AG04450 (cell line): ENCODE measurements around the gene ZC3H10. TPM values are rescaled to one million over a fixed set of nuclear protein-coding genes. Genes with fewer than 3 reads are reported as not detected.

ENCODE experiments used
- CTCF ChIA-PET: fragments of 300-600, 350-600 bp; formaldehyde crosslinking; extraction: SDS; loops from one replicate; lab custom pipeline; 2022; ENCODE audit warnings: antibody characterized with exemption, inconsistent platforms; lab: Charles Lee
- POLR2A ChIA-PET: fragments of 350-600 bp; formaldehyde crosslinking; extraction: SDS; loops from one replicate; lab custom pipeline; 2021; ENCODE audit warnings: antibody characterized with exemption, inconsistent platforms; lab: Yijun Ruan, JAX
- DNase-seq: peaks from one replicate; pipeline ENCODE4 v3.0.0-alpha.2; 2011; ENCODE audit warnings: low read depth, low spot score
- H3K27ac ChIP-seq: one replicate; pipeline ENCODE4 v1.5.1; 2012; ENCODE audit warnings: low read depth, low read length, control low read depth
- H3K27me3 ChIP-seq: one replicate; pipeline ENCODE4 v1.6.0; 2012; ENCODE audit warnings: low read length; ENCODE audit not compliant: control insufficient read depth, insufficient read depth
- H3K4me3 ChIP-seq: 2 replicates; pipeline ENCODE4 v1.5.1; 2011; ENCODE audit warnings: mild to moderate bottlenecking, low read depth, low read length, control low read depth
- H3K9me3 ChIP-seq: 2 replicates; pipeline ENCODE4 v1.5.1; 2012; ENCODE audit warnings: low read length; ENCODE audit not compliant: control insufficient read depth, insufficient read depth
- polyA plus RNA-seq: library from polyadenylated mRNA; depleted of rRNA; stranded (reverse); fragments of >200 nt; gene quantifications from 2 replicates; pipeline ENCODE4 v1.2.3, GENCODE V29; 2011
- TF ChIP-seq, protein P1 (sequence below): IDR thresholded peaks from 2 replicates; pipeline ENCODE4 v1.5.1; 2011; ENCODE audit warnings: low read depth, low read length, control low read depth, inconsistent platforms

Gene ZC3H10
- polyA plus RNA-seq, 1 experiment: 1.5 TPM

DNA sequence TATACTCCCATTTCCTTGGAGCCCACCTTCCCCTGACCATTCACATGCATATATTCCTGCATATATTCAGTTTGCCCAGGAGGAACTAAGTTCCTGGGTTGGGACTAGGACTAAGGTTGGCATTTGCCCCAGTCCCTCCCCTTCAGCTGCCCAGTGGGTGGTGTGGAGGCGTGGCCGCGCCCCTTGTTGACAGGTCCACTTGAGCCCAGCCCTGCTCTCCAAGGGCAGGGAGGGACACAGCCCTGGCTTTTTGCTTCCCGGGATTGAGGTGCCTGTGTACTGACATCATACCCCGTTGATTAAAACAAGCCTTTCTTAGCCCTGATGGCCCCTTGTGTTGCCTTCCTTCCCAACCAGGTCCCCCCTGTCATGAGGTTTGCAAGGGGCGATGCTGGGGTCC, 30.8 kb upstream of the ZC3H10 start:
- no peak for DNase-seq
- TF ChIP-seq, protein P1, sequence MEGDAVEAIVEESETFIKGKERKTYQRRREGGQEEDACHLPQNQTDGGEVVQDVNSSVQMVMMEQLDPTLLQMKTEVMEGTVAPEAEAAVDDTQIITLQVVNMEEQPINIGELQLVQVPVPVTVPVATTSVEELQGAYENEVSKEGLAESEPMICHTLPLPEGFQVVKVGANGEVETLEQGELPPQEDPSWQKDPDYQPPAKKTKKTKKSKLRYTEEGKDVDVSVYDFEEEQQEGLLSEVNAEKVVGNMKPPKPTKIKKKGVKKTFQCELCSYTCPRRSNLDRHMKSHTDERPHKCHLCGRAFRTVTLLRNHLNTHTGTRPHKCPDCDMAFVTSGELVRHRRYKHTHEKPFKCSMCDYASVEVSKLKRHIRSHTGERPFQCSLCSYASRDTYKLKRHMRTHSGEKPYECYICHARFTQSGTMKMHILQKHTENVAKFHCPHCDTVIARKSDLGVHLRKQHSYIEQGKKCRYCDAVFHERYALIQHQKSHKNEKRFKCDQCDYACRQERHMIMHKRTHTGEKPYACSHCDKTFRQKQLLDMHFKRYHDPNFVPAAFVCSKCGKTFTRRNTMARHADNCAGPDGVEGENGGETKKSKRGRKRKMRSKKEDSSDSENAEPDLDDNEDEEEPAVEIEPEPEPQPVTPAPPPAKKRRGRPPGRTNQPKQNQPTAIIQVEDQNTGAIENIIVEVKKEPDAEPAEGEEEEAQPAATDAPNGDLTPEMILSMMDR: no peak
- peaks cover 20% of the 10 kb centered on the region for H3K27me3 ChIP-seq
- CTCF ChIA-PET: no interaction called here
- H3K27ac ChIP-seq: no peak overlapping the region
- POLR2A ChIA-PET: no interaction called here
- no peak overlapping the region for H3K4me3 ChIP-seq
- no peaks in the 10 kb centered on the region for H3K9me3 ChIP-seq

DNA sequence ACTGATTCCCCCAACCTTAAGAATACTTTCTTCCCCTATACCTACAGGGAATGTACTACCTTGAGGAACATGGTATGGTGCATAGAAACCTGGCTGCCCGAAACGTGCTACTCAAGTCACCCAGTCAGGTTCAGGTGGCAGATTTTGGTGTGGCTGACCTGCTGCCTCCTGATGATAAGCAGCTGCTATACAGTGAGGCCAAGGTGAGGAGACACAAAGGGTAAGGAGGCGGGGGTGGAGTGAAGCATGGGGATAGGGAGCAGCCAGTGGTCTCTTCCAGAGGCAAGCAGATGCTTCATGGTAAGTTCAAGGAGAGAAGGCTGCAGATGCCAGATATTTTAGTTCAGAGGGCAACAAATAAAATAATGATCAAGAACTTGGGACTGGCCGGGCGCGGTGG, 20.3 kb upstream of the ZC3H10 start:
- TF ChIP-seq, protein P1: no peak
- no peak overlapping the region for H3K4me3 ChIP-seq
- POLR2A ChIA-PET: no interaction called here
- no peak for DNase-seq
- H3K9me3 ChIP-seq: peaks cover 3% of the 10 kb centered on the region
- H3K27me3 ChIP-seq: peaks cover 23% of the 10 kb centered on the region
- no peak overlapping the region for H3K27ac ChIP-seq
- CTCF ChIA-PET: no interaction called here

DNA sequence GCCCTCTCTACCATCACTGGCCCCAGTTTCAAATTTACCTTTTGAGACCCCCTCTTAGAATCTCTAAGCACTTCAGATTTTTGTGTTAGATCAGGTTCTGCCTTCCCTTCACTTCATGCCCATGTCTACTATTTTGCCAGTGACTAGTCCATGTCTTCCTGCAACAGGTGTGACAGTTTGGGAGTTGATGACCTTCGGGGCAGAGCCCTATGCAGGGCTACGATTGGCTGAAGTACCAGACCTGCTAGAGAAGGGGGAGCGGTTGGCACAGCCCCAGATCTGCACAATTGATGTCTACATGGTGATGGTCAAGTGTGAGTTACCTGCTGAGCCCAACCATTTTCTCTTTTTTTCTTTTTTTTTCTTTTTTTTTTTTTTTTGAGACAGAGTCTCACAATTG, 19.5 kb upstream of the ZC3H10 start:
- CTCF ChIA-PET: no interaction called here
- H3K4me3 ChIP-seq: no peak overlapping the region
- POLR2A ChIA-PET: no interaction called here
- no peak overlapping the region for H3K27ac ChIP-seq
- TF ChIP-seq, protein P1: no peak
- no peak for DNase-seq
- H3K9me3 ChIP-seq: no peaks in the 10 kb centered on the region
- H3K27me3 ChIP-seq: peaks cover 17% of the 10 kb centered on the region

DNA sequence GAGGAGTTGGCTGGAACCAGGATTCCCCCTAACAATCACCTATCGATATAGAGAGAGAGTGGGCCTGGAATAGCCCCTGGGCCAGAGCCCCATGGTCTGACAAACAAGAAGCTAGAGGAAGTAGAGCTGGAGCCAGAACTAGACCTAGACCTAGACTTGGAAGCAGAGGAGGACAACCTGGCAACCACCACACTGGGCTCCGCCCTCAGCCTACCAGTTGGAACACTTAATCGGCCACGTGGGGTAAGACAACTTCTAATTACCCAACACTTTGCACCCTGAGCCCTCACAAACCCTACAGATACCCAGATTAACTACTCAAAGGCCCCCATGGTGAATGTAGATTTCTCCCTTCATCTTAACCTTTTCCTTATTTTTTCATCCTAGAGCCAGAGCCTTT, 18.3 kb upstream of the ZC3H10 start:
- POLR2A ChIA-PET: no interaction called here
- Histone ChIP-seq H3K4me3 (no peak overlapping the region), H3K27ac (no peak overlapping the region), H3K27me3 (peaks cover 16% of the 10 kb centered on the region), H3K9me3 (peaks cover 3% of the 10 kb centered on the region; the same call in 1 of the 2 replicates)
- CTCF ChIA-PET: no interaction called here
- DNase-seq: no peak
- TF ChIP-seq, protein P1: no peak

DNA sequence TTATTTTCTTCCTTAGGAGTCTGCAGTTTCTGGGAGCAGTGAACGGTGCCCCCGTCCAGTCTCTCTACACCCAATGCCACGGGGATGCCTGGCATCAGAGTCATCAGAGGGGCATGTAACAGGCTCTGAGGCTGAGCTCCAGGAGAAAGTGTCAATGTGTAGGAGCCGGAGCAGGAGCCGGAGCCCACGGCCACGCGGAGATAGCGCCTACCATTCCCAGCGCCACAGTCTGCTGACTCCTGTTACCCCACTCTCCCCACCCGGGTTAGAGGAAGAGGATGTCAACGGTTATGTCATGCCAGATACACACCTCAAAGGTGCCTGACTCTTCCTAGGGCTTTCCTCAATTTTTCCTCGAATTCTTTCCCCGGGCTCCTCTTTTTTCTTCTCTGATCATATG, 17.0 kb upstream of the ZC3H10 start:
- Histone ChIP-seq H3K9me3 (peaks cover 6% of the 10 kb centered on the region; the same call in 1 of the 2 replicates), H3K27ac (no peak overlapping the region), H3K27me3 (peaks cover 9% of the 10 kb centered on the region), H3K4me3 (no peak overlapping the region)
- CTCF ChIA-PET: no interaction called here
- no peak for DNase-seq
- TF ChIP-seq, protein P1: no peak
- POLR2A ChIA-PET: no interaction called here
